ENCODE results near the gene SERINC2. TPM values are rescaled to one million over a fixed set of nuclear protein-coding genes. Genes with fewer than 3 reads are reported as not detected.
A peak's percentile ranks its signal among the peaks of the same experiment; 100 is the strongest.

The SERINC2 gene
- total and polyA plus RNA-seq, 5 donors from 2014 or later, result 0.08 TPM; not detected in 4

- no peaks in the 10 kb centered on the region for H3K27me3 ChIP-seq (ENCODE audit: control insufficient read depth, insufficient read depth, low read length)
- no peaks in the 10 kb centered on the region for H3K9me3 Mint-ChIP-seq
- ATAC-seq (ENCODE audit: low read depth in 2 of 2) (no peak), DNase-seq (no peak)
- peak overlapping the region in 2 of 3 donors; percentile 5 to 13 for H3K27ac Mint-ChIP-seq
- no peak overlapping the region for H3K4me3 ChIP-seq (ENCODE audit: low read depth, low read length)
- no peak overlapping the region for H3K4me3 Mint-ChIP-seq
- peaks cover 1% of the 10 kb centered on the region for H3K36me3 ChIP-seq (ENCODE audit: control insufficient read depth, insufficient read depth, low read length)
- H3K4me1 ChIP-seq (ENCODE audit: control insufficient read depth, insufficient read depth, low read length, poor library complexity, severe bottlenecking), result peaks cover 11% of the 10 kb centered on the region
- H3K4me1 Mint-ChIP-seq, result peaks cover 0 to 23% (median 8%) of the 10 kb centered on the region in 4 donors
- peaks cover 4% of the 10 kb centered on the region for H3K36me3 Mint-ChIP-seq
- no peaks in the 10 kb centered on the region for H3K9me3 ChIP-seq (ENCODE audit: control insufficient read depth in 2 of 2, low read length in 2 of 2)
- H3K27me3 Mint-ChIP-seq, result peaks cover 18% of the 10 kb centered on the region
- H3K27ac ChIP-seq (ENCODE audit: insufficient read depth, low read length, poor library complexity, severe bottlenecking), result no peak overlapping the region
Measured at GRCh38 chr1:31372051-31372450, 41.0 kb upstream of the SERINC2 start.

GRCh38 chr1:31372751-31373055 lies 40.3 kb upstream of the SERINC2 start:
- Mint-ChIP-seq H3K4me3 (peak overlapping the region in 3 of 4 donors; percentile 34 to 76 (median 43)), H3K27me3 (peaks cover 18% of the 10 kb centered on the region), H3K9me3 (no peaks in the 10 kb centered on the region), H3K27ac (peak overlapping the region in 2 of 3 donors; percentile 13 to 65), H3K4me1 (peaks cover 0 to 23% (median 8%) of the 10 kb centered on the region in 4 donors), H3K36me3 (peaks cover 4% of the 10 kb centered on the region)
- ATAC-seq (ENCODE audit: low read depth in 2 of 2) (no peak), DNase-seq (no peak)
- Histone ChIP-seq H3K36me3 (ENCODE audit: control insufficient read depth, insufficient read depth, low read length) (no peaks in the 10 kb centered on the region), H3K4me1 (ENCODE audit: control insufficient read depth, insufficient read depth, low read length, poor library complexity, severe bottlenecking) (peaks cover 11% of the 10 kb centered on the region), H3K27ac (ENCODE audit: insufficient read depth, low read length, poor library complexity, severe bottlenecking) (no peak overlapping the region), H3K4me3 (ENCODE audit: low read depth, low read length) (no peak overlapping the region), H3K27me3 (ENCODE audit: control insufficient read depth, insufficient read depth, low read length) (no peaks in the 10 kb centered on the region), H3K9me3 (ENCODE audit: control insufficient read depth in 2 of 2, low read length in 2 of 2) (no peaks in the 10 kb centered on the region)

GRCh38 chr1:31373056-31373896 lies 39.7 kb upstream of the SERINC2 start, which contains the start of gene FABP3:
Gene FABP3, minus strand, starts transcription at chr1:31373076. Its CDS starts 62 bp downstream, at chr1:31373014.
- no peaks in the 10 kb centered on the region for H3K36me3 Mint-ChIP-seq
- H3K4me3 Mint-ChIP-seq, result peak within 1 kb of the TSS; percentile 43 to 90 (median 83)
- H3K9me3 Mint-ChIP-seq, result no peaks in the 10 kb centered on the region
- peaks cover 0 to 23% (median 8%) of the 10 kb centered on the region in 4 donors for H3K4me1 Mint-ChIP-seq
- peaks cover 11% of the 10 kb centered on the region for H3K4me1 ChIP-seq (ENCODE audit: control insufficient read depth, insufficient read depth, low read length, poor library complexity, severe bottlenecking)
- H3K27ac Mint-ChIP-seq, result peak within 1 kb of the TSS in 2 of 3 donors; percentile 13 to 91
- H3K36me3 ChIP-seq (ENCODE audit: control insufficient read depth, insufficient read depth, low read length), result no peaks in the 10 kb centered on the region
- H3K4me3 ChIP-seq (ENCODE audit: low read depth, low read length), result peak within 1 kb of the TSS; percentile 24
- peaks cover 18% of the 10 kb centered on the region for H3K27me3 Mint-ChIP-seq
- ATAC-seq (ENCODE audit: low read depth in 2 of 2) (peak; percentile 46 to 47), DNase-seq (peak in 1 of 3 donors; percentile 23)
- H3K27ac ChIP-seq (ENCODE audit: insufficient read depth, low read length, poor library complexity, severe bottlenecking), result no peak within 1 kb of the TSS
- no peaks in the 10 kb centered on the region for H3K27me3 ChIP-seq (ENCODE audit: control insufficient read depth, insufficient read depth, low read length)
- H3K9me3 ChIP-seq (ENCODE audit: control insufficient read depth in 2 of 2, low read length in 2 of 2), result no peaks in the 10 kb centered on the region

- H3K36me3 ChIP-seq (ENCODE audit: control insufficient read depth, insufficient read depth, low read length), result no peaks in the 10 kb centered on the region
- Mint-ChIP-seq H3K27ac (peak overlapping the region in 1 of 3 donors; percentile 91), H3K4me1 (peaks cover 0 to 23% (median 8%) of the 10 kb centered on the region in 4 donors), H3K36me3 (no peaks in the 10 kb centered on the region), H3K27me3 (peaks cover 18% of the 10 kb centered on the region), H3K9me3 (no peaks in the 10 kb centered on the region), H3K4me3 (peak overlapping the region; percentile 43 to 90 (median 83))
- H3K4me1 ChIP-seq (ENCODE audit: control insufficient read depth, insufficient read depth, low read length, poor library complexity, severe bottlenecking), result peaks cover 11% of the 10 kb centered on the region
- ATAC-seq (ENCODE audit: low read depth in 2 of 2) (peak in 1 of 2 donors; percentile 16), DNase-seq (peak in 1 of 3 donors; percentile 20)
- H3K27ac ChIP-seq (ENCODE audit: insufficient read depth, low read length, poor library complexity, severe bottlenecking), result no peak overlapping the region
- H3K9me3 ChIP-seq (ENCODE audit: control insufficient read depth in 2 of 2, low read length in 2 of 2), result no peaks in the 10 kb centered on the region
- H3K4me3 ChIP-seq (ENCODE audit: low read depth, low read length), result no peak overlapping the region
- no peaks in the 10 kb centered on the region for H3K27me3 ChIP-seq (ENCODE audit: control insufficient read depth, insufficient read depth, low read length)
Measured at GRCh38 chr1:31373897-31374486, 39.0 kb upstream of the SERINC2 start.

GRCh38 chr1:31374511-31375196 lies 38.4 kb upstream of the SERINC2 start:
- Mint-ChIP-seq H3K36me3 (no peaks in the 10 kb centered on the region), H3K9me3 (no peaks in the 10 kb centered on the region), H3K4me1 (peaks cover 0 to 23% (median 8%) of the 10 kb centered on the region in 4 donors), H3K27me3 (peaks cover 18% of the 10 kb centered on the region), H3K4me3 (peak overlapping the region in 1 of 4 donors; percentile 90), H3K27ac (no peak overlapping the region)
- peaks cover 11% of the 10 kb centered on the region for H3K4me1 ChIP-seq (ENCODE audit: control insufficient read depth, insufficient read depth, low read length, poor library complexity, severe bottlenecking)
- ATAC-seq (ENCODE audit: low read depth in 2 of 2) (no peak), DNase-seq (no peak)
- H3K9me3 ChIP-seq (ENCODE audit: control insufficient read depth in 2 of 2, low read length in 2 of 2), result no peaks in the 10 kb centered on the region
- no peak overlapping the region for H3K4me3 ChIP-seq (ENCODE audit: low read depth, low read length)
- no peak overlapping the region for H3K27ac ChIP-seq (ENCODE audit: insufficient read depth, low read length, poor library complexity, severe bottlenecking)
- no peaks in the 10 kb centered on the region for H3K27me3 ChIP-seq (ENCODE audit: control insufficient read depth, insufficient read depth, low read length)
- no peaks in the 10 kb centered on the region for H3K36me3 ChIP-seq (ENCODE audit: control insufficient read depth, insufficient read depth, low read length)

GRCh38 chr1:31376375-31377134 lies 36.5 kb upstream of the SERINC2 start:
- H3K4me3 ChIP-seq (ENCODE audit: low read depth, low read length), result no peak overlapping the region
- H3K36me3 ChIP-seq (ENCODE audit: control insufficient read depth, insufficient read depth, low read length), result no peaks in the 10 kb centered on the region
- H3K27ac Mint-ChIP-seq, result no peak overlapping the region
- peaks cover 0 to 20% (median 8%) of the 10 kb centered on the region in 4 donors for H3K4me1 Mint-ChIP-seq
- peaks cover 18% of the 10 kb centered on the region for H3K27me3 Mint-ChIP-seq
- DNase-seq (no peak), ATAC-seq (ENCODE audit: low read depth in 2 of 2) (no peak)
- no peak overlapping the region for H3K4me3 Mint-ChIP-seq
- H3K4me1 ChIP-seq (ENCODE audit: control insufficient read depth, insufficient read depth, low read length, poor library complexity, severe bottlenecking), result peaks cover 11% of the 10 kb centered on the region
- H3K27ac ChIP-seq (ENCODE audit: insufficient read depth, low read length, poor library complexity, severe bottlenecking), result no peak overlapping the region
- no peaks in the 10 kb centered on the region for H3K9me3 ChIP-seq (ENCODE audit: control insufficient read depth in 2 of 2, low read length in 2 of 2)
- H3K9me3 Mint-ChIP-seq, result no peaks in the 10 kb centered on the region
- peaks cover 2% of the 10 kb centered on the region for H3K27me3 ChIP-seq (ENCODE audit: control insufficient read depth, insufficient read depth, low read length)
- no peaks in the 10 kb centered on the region for H3K36me3 Mint-ChIP-seq

GRCh38 chr1:31377364-31377863 lies 35.6 kb upstream of the SERINC2 start:
- no peaks in the 10 kb centered on the region for H3K36me3 ChIP-seq (ENCODE audit: control insufficient read depth, insufficient read depth, low read length)
- H3K4me1 Mint-ChIP-seq, result peaks cover 0 to 14% (median 7%) of the 10 kb centered on the region in 4 donors
- DNase-seq (no peak), ATAC-seq (ENCODE audit: low read depth in 2 of 2) (no peak)
- H3K4me1 ChIP-seq (ENCODE audit: control insufficient read depth, insufficient read depth, low read length, poor library complexity, severe bottlenecking), result peaks cover 11% of the 10 kb centered on the region
- H3K27me3 ChIP-seq (ENCODE audit: control insufficient read depth, insufficient read depth, low read length), result peaks cover 2% of the 10 kb centered on the region
- H3K4me3 Mint-ChIP-seq, result no peak overlapping the region
- H3K36me3 Mint-ChIP-seq, result no peaks in the 10 kb centered on the region
- H3K27ac ChIP-seq (ENCODE audit: insufficient read depth, low read length, poor library complexity, severe bottlenecking), result no peak overlapping the region
- H3K9me3 ChIP-seq (ENCODE audit: control insufficient read depth in 2 of 2, low read length in 2 of 2), result no peaks in the 10 kb centered on the region
- H3K4me3 ChIP-seq (ENCODE audit: low read depth, low read length), result no peak overlapping the region
- no peaks in the 10 kb centered on the region for H3K9me3 Mint-ChIP-seq
- H3K27ac Mint-ChIP-seq, result no peak overlapping the region
- peaks cover 16% of the 10 kb centered on the region for H3K27me3 Mint-ChIP-seq
